Left cardiac atrium (tissue), 4 donors: ENCODE data around the gene FBN1. TPM values are rescaled to one million over a fixed set of nuclear protein-coding genes. Genes with fewer than 3 reads are reported as not detected.

Source experiments
- ATAC-seq, 2 donors: fragments of 200-7000 bp; cut with Tn5 transposase; one replicate each; pipeline ENCODE4 v1.9.1; 2020; ENCODE audit warnings: mild to moderate bottlenecking in 2 of 2, moderate library complexity in 2 of 2
- DNase-seq: peaks from one replicate; pipeline ENCODE4 v3.0.0-alpha.2; 2020
- intact Hi-C, 2 donors: fragments of 100-400 bp; cut with DNase I; formaldehyde crosslinking; loops; one replicate each; pipeline versions ENCODE4 v1.14.1 to v1.15.1; 2022 to 2023
- total RNA-seq, 2 donors: library from RNA; stranded (reverse); fragmentation: NEBNext Ultra II Directional; extraction: Animal tissue kit (Norgen Biotek cat#: 25700); gene quantifications; one replicate each; pipeline ENCODE4 v1.2.1, GENCODE V29; 2021
- donor health status: DM: no; HTN: yes; CAD: no.
- donor health status: DM: no; HTN: yes; CAD: no; lungs with severe emphysema.
- donor health status: DM: yes; HTN: yes; CAD: no.
- donor health status: Dilated cardiomyopathy.

FBN1 gene
- total RNA-seq, 2 donors from 2014 or later: 105 to 110 TPM

- DNase-seq (no peak), ATAC-seq (no peak)
- intact Hi-C loops: no loop called here
These were observed 179.4 kb downstream of the FBN1 start for GRCh38 chr15:48466079-48466478.

- ATAC-seq: no peak
- intact Hi-C loops: no loop called here
- DNase-seq: no peak
These were observed 180.1 kb downstream of the FBN1 start for GRCh38 chr15:48465410-48465809.

GRCh38 chr15:48463366-48463880, 182.1 kb downstream of the FBN1 start:
- intact Hi-C loops: no loop called here

GRCh38 chr15:48462688-48463087, 182.8 kb downstream of the FBN1 start:
- DNase-seq (no peak), ATAC-seq (no peak)
- intact Hi-C loops: no loop called here

More at GRCh38 chr15:48463366-48463880, 182.1 kb downstream of the FBN1 start:
- ATAC-seq (no peak), DNase-seq (no peak)

- peak in 1 of 2 donors; percentile 70 for ATAC-seq
- intact Hi-C loops: no loop called here
- no peak for DNase-seq
These were observed 185.7 kb downstream of the FBN1 start for GRCh38 chr15:48459571-48460442.

- intact Hi-C loops: no loop called here
- peak in 1 of 2 donors; percentile 46 for ATAC-seq
- no peak for DNase-seq
These were observed 186.6 kb downstream of the FBN1 start for GRCh38 chr15:48458876-48459275.

GRCh38 chr15:48456134-48456533, 189.4 kb downstream of the FBN1 start:
- intact Hi-C loops: no loop called here
- no peak for ATAC-seq
- DNase-seq: no peak

GRCh38 chr15:48451736-48452135, 193.8 kb downstream of the FBN1 start:
- DNase-seq (no peak), ATAC-seq (no peak)
- intact Hi-C loops: no loop called here

- ATAC-seq (no peak), DNase-seq (no peak)
- intact Hi-C loops: no loop called here
These were observed 194.3 kb downstream of the FBN1 start for GRCh38 chr15:48451241-48451640.

- intact Hi-C loops: no loop called here
- no peak for DNase-seq
- ATAC-seq: no peak
These were observed 195.8 kb downstream of the FBN1 start for GRCh38 chr15:48449734-48450133.

GRCh38 chr15:48447657-48448056, 197.9 kb downstream of the FBN1 start:
- intact Hi-C loops: no loop called here
- ATAC-seq: peak in 1 of 2 donors; percentile 35
- DNase-seq: no peak

- DNase-seq: no peak
- intact Hi-C loops: no loop called here
- no peak for ATAC-seq
These were observed 198.5 kb downstream of the FBN1 start for GRCh38 chr15:48447058-48447457.

GRCh38 chr15:48442011-48442410, 203.5 kb downstream of the FBN1 start:
- intact Hi-C loops: no loop called here
- ATAC-seq (no peak), DNase-seq (no peak)

- intact Hi-C loops: no loop called here
- no peak for DNase-seq
- ATAC-seq: peak; percentile 75 to 85
These were observed 205.4 kb downstream of the FBN1 start for GRCh38 chr15:48440084-48440483.

- ATAC-seq (no peak), DNase-seq (no peak)
- intact Hi-C loops: no loop called here
These were observed 208.3 kb downstream of the FBN1 start for GRCh38 chr15:48437178-48437577.

GRCh38 chr15:48435321-48435720, 210.2 kb downstream of the FBN1 start:
- no peak for ATAC-seq
- DNase-seq: no peak
- intact Hi-C loops: no loop called here

- intact Hi-C loops: no loop called here
- ATAC-seq (no peak), DNase-seq (no peak)
These were observed 212.2 kb downstream of the FBN1 start for GRCh38 chr15:48433226-48433886.

- DNase-seq (no peak), ATAC-seq (no peak)
- intact Hi-C loops: no loop called here
These were observed 212.8 kb downstream of the FBN1 start for GRCh38 chr15:48432688-48433087.

- intact Hi-C loops: no loop called here
- DNase-seq (no peak), ATAC-seq (peak in 1 of 2 donors; percentile 44)
These were observed 217.5 kb downstream of the FBN1 start for GRCh38 chr15:48427960-48428547.

- ATAC-seq (no peak), DNase-seq (no peak)
- intact Hi-C loops: no loop called here
These were observed 218.0 kb downstream of the FBN1 start for GRCh38 chr15:48427479-48427878.
